BE2C (cell line): Measurements from ENCODE around the gene CREB3L1.

Experiments
- DNase-seq: peaks from one replicate; pipeline ENCODE4 v3.0.0-alpha.2; 2020
- H3K27me3 ChIP-seq: fragments of 250-450 bp; sonication (Bioruptor Pico); 2 replicates; pipeline ENCODE4 v1.5.1; 2020; ENCODE audit warnings: mild to moderate bottlenecking
- H3K36me3 ChIP-seq: fragments of 250-450 bp; sonication (Bioruptor Pico); 2 replicates; pipeline ENCODE4 v1.5.1; 2020; ENCODE audit warnings: mild to moderate bottlenecking
- H3K4me1 ChIP-seq: fragments of 250-450 bp; sonication (Bioruptor Pico); 2 replicates; pipeline ENCODE4 v1.5.1; 2020
- H3K4me3 ChIP-seq: 2 replicates; pipeline ENCODE4 v1.5.1; 2011; ENCODE audit warnings: low read depth, low read length
- H3K9me3 ChIP-seq: fragments of 250-450 bp; sonication (Bioruptor Pico); 2 replicates; pipeline ENCODE4 v1.5.1; 2020
- TF ChIP-seq, protein P1 (sequence below): IDR thresholded peaks from 2 replicates; pipeline ENCODE4 v1.5.1; 2012; ENCODE audit warnings: mild to moderate bottlenecking, low read depth, low read length

Gene CREB3L1

DNA sequence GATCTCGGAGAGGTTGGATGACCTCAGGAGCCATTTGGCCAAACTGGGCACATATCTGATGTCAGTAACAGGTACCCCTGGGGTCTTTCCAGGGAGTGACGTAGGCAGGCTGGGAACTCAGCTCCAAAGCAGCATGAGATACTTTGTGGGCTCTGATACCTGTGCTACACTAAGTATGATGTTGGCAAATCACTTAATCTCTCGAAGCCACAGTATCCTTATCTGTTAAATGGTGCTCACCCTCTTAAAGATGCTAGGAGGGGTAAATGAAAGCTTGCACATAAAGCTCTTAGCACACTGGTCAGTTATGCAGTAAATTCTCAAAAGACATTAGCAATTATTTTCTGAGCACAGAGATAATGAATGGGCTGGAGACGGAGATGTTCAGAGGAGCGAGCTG, 52.7 kb downstream of the CREB3L1 start:
- TF ChIP-seq, protein P1, sequence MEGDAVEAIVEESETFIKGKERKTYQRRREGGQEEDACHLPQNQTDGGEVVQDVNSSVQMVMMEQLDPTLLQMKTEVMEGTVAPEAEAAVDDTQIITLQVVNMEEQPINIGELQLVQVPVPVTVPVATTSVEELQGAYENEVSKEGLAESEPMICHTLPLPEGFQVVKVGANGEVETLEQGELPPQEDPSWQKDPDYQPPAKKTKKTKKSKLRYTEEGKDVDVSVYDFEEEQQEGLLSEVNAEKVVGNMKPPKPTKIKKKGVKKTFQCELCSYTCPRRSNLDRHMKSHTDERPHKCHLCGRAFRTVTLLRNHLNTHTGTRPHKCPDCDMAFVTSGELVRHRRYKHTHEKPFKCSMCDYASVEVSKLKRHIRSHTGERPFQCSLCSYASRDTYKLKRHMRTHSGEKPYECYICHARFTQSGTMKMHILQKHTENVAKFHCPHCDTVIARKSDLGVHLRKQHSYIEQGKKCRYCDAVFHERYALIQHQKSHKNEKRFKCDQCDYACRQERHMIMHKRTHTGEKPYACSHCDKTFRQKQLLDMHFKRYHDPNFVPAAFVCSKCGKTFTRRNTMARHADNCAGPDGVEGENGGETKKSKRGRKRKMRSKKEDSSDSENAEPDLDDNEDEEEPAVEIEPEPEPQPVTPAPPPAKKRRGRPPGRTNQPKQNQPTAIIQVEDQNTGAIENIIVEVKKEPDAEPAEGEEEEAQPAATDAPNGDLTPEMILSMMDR = no peak
- peaks cover 25% of the 10 kb centered on the region for H3K27me3 ChIP-seq
- no peaks in the 10 kb centered on the region for H3K36me3 ChIP-seq
- no peak overlapping the region for H3K4me3 ChIP-seq
- no peaks in the 10 kb centered on the region for H3K9me3 ChIP-seq
- no peak for DNase-seq
- H3K4me1 ChIP-seq = no peaks in the 10 kb centered on the region

DNA sequence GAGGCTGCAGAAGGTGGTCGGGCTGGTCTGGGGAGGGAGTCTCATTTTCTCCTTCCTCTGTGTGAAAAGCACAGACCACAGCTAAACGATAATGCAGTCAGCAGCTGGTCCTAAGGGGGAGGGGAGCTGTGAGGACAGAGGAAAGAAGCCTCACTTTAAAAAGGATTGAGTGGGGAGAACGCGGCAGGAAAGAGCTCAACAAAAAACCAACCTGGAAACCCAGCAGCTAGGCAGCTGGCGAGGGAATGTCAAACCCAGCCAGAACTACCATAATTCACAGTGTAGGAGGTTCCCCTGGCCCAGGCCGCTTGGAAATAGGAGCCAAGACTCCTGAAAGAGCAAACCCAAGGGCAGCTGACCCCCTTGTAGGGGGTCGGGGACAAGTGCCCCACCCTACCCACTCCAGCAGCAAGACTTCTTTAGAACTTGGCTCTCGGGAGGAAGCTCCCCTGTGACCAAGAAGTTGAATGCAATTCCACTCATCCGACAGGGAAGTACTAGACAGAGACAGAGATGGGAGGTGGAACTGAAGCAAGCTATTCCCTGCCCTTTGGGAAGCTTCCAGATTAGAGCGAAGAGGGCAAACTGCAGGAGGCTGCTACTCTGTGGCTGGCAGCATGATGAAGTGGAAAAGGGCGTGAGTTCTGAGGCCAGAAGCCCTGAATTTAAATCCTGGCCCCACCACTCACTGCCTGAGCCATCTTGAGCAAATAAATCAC, 53.3 kb downstream of the CREB3L1 start:
- TF ChIP-seq, protein P1 = no peak
- H3K9me3 ChIP-seq = no peaks in the 10 kb centered on the region
- DNase-seq = no peak
- peaks cover 25% of the 10 kb centered on the region for H3K27me3 ChIP-seq
- no peaks in the 10 kb centered on the region for H3K4me1 ChIP-seq
- no peak overlapping the region for H3K4me3 ChIP-seq
- no peaks in the 10 kb centered on the region for H3K36me3 ChIP-seq

DNA sequence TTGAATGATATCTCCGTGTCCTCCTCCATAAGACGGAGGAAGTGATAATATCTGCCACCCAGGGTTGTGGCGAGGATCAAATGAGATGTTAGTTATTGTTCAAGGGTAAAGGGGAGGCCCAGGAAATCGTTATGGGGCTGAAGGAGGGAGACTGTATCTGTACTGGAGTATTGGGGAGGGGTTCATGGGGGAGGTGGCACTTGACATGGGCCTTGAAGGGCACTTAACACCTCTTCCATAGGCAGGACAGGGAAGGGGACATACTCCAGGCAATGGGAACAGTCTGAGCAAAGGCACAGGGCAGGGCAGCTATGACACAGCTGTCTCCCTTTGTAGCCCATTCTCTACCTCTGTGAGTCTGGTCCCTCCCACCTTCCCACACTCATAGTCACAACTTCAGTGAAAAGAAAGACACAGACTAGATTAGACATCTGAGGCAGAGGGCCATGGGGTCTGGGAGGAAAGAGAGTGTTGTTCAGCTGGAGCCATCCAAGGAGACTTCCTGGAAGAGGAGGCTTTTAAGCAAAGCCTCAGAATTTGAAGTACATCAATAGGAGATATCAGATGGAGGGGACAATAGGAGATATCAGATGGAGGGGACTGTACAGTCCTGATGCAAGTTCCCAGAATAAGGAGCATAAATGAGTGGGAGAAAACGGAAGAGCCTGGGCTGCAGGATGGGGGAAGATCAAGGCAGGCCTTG, 54.0 kb downstream of the CREB3L1 start:
- TF ChIP-seq, protein P1 = no peak
- no peak overlapping the region for H3K4me3 ChIP-seq

DNA sequence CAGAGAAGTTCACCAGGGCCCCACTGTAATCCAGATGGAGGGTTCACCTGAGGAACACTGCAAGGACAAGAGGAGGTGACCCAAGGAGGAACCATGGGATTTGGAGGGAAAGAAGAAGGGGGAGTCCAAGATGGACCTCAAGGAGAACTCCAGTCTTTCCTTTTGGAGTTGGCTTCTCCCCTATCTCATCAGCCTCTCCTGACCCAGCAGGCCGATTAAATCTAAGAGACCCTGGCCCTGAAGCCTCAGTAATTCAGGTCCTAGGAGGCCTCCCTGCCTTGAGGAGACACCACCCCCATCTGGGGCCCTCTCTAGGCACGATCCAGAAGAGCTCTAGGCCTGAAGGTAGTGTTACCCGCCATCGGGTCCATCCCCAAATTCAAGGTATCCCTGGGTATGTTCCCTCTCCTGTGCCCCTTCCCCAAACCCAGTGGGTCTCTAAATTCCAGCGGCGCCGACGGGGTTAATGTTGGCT, 54.7 kb downstream of the CREB3L1 start:
- H3K9me3 ChIP-seq = no peaks in the 10 kb centered on the region
- H3K36me3 ChIP-seq = no peaks in the 10 kb centered on the region
- TF ChIP-seq, protein P1 = no peak
- H3K4me3 ChIP-seq = no peak overlapping the region
- no peaks in the 10 kb centered on the region for H3K4me1 ChIP-seq
- H3K27me3 ChIP-seq = peaks cover 25% of the 10 kb centered on the region
- DNase-seq = no peak

More for the DNA sequence above, 54.0 kb downstream of the CREB3L1 start:
- no peak for DNase-seq
- no peaks in the 10 kb centered on the region for H3K9me3 ChIP-seq
- H3K27me3 ChIP-seq = peaks cover 25% of the 10 kb centered on the region
- H3K36me3 ChIP-seq = no peaks in the 10 kb centered on the region
- no peaks in the 10 kb centered on the region for H3K4me1 ChIP-seq

DNA sequence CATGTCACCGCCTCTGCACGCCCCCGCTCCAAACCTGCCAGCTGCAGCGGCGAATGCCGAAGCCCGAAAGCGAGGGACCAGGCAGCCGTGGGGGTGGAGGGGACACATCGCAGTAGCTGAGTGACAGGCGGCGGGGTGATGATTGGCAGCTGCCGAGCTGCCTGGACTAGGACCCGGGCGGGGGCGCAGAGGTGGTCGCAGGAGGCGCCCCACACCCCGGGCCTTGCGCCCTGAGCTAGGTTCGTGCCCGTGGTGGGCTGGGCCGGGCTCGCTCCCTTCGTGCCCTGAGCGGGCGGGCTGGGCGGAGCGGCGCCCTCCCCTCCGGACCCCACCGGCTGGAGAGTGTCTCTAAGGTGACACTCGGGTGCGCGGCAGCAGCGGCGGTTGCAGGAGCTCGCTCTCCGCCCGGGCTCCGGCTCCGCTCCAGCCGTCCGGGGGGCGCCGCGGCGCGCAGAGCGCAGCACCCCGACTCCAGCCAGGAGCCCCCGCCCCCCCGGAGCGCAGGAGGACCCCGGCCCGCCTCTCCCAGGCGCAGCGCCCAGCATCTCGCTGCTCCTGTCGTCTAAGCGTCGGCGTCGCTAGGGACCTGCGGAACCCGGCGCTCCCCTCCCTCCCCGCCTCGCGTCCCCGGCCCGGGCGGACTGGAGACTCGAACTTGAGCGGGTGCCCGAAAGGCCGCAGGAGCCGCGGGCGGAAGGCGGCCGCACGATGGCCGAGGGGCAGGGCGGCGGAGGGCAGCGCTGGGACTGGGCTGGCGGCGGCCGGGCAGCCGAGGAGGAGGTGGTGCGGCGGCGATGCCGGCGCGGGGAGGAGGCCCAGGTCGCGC, 55.3 kb downstream of the CREB3L1 start:
- H3K4me1 ChIP-seq = no peaks in the 10 kb centered on the region
- peaks cover 25% of the 10 kb centered on the region for H3K27me3 ChIP-seq
- peak overlapping the region; percentile 28; the same call in 1 of the 2 replicates for H3K4me3 ChIP-seq
- TF ChIP-seq, protein P1 = no peak
- no peaks in the 10 kb centered on the region for H3K36me3 ChIP-seq
- no peaks in the 10 kb centered on the region for H3K9me3 ChIP-seq
- no peak for DNase-seq
